Transverse colon (tissue), 4 donors: ENCODE data around the gene SCD5.

ENCODE experiments used
- CTCF ChIP-seq, 5 experiments: fragments of 200-600 bp in 3 of 5; fragments of 450-650 bp in 2 of 5; sonication (generic) in 3 of 5; IDR thresholded peaks; 1 replicate in 2 of 5; 2 replicates in 3 of 5; pipeline ENCODE4 v1.5.1; 2016 to 2017; ENCODE audit warnings: antibody characterized with exemption in 5 of 5, inconsistent platforms in 3 of 5, mild to moderate bottlenecking in 2 of 5, moderate library complexity in 1 of 5
- EP300 ChIP-seq: sonication (generic); formaldehyde crosslinking; IDR thresholded peaks from one replicate; pipeline ENCODE4 v1.6.1; 2017; ENCODE audit warnings: antibody characterized with exemption, low read depth
- POLR2A ChIP-seq: fragments of 450-650 bp; IDR thresholded peaks from one replicate; pipeline ENCODE4 v1.6.1; 2016; ENCODE audit warnings: antibody characterized with exemption, mild to moderate bottlenecking, moderate library complexity
- POLR2AphosphoS5 ChIP-seq, 3 donors: sonication (generic); formaldehyde crosslinking; IDR thresholded peaks; one replicate each; pipeline ENCODE4 v1.6.1; 2016; ENCODE audit warnings: antibody characterized with exemption in 3 of 3

GRCh38 chr4:82626251-82626868, 172.2 kb downstream of the SCD5 start:
- TF ChIP-seq CTCF (IDR thresholded peaks at IDR 0.05) = no peak
- no peak for TF ChIP-seq EP300
- TF ChIP-seq POLR2AphosphoS5 (IDR thresholded peaks at IDR 0.05) = no peak
- no peak for TF ChIP-seq POLR2A
